GM12875 (cell line): ENCODE data around the gene TRA2B.

Experiments
- H3K4me3 ChIP-seq: one replicate; pipeline ENCODE4 v1.5.1; 2011; ENCODE audit warnings: low read depth, low read length, control low read depth
- CTCF ChIP-seq: IDR thresholded peaks from 2 replicates; pipeline ENCODE4 v1.5.1; 2011; ENCODE audit warnings: low read depth, mild to moderate bottlenecking, control low read depth, inconsistent platforms, low read length, moderate library complexity, borderline replicate concordance; ENCODE audit not compliant: insufficient read depth

Gene TRA2B

GRCh38 chr3:185940951-185941350 is 3.1 kb upstream of the TRA2B start:
- TF ChIP-seq CTCF, result no peak
- no peak overlapping the region for H3K4me3 ChIP-seq

DNA sequence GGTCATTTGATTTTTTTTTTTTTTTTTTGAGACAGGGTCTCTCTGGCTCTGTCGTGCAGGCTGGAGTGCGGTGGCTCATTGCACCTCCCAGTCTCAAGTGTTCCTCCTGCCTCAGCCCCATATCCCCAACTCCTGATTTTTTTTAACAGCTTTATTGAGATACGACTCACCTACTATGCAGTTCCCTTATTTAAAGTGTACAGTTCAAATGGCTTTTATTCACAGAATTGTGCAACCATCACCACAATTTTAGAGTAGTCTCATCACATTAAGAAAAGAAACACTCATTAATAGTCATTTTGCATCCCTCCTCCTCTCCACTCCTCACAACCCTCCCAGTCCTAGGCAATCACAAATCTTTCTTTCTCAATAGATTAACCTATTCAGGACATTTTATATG is 1.9 kb upstream of the TRA2B start:
- TF ChIP-seq CTCF, result no peak
- no peak overlapping the region for H3K4me3 ChIP-seq

DNA sequence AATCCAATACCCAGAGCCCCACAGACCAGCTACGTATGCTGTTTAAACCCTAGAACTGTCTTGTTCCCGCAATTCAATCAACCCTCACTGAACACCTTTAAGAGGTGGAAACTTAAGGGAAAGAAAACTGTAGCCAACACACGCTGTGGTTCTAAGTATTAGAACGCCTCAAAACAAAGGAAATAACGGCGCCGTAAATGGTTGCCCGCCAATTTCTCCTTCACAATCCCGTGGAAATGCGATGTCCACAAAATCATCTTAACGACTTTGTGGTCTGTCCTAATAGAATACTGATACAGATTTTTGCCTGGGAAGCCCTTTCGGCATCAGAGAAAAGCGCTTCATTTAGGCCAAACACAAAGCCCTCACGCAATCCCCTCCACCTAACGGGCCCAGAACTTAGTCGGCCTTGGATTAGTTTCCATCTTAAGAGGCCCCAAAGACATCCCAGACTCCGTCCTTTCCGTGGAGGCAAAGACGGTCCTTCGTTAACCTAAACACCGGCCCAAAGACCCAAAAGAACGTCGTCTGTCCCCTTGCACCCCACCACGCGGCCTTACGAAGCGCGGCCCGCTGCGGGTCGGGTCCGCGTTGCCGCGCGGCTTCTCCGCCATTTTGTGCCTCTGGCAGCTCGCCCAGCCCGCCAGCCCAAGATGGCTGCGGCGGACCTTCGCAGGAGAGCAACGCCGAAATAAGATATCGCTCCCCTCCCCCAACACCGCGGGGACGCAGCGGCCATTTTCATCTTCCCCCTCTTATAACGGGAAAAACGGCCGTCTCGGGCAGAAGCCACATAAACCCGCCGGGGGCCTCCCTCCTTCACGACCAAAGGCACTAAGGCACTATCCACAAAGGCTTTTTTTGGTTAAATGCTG is 763 bp downstream of the TRA2B start:
- H3K4me3 ChIP-seq, result peak overlapping the region; percentile 93
- no peak for TF ChIP-seq CTCF

DNA sequence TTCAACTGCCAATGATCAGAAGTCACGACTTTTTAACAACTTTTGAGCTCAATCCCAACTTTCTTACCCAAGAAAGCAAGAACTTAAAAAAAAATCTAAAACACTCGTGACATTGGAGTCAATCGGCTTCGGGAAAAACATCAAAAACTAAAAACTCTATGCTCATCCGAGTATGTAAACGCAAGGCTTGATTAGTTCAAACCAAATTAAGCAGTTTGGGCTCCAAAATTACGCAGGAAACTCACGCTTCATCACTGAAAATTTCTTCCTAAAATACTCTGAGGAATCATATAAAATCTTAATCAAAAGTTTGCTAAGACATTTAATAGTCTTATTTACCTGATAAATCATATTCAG is 1.6 kb downstream of the TRA2B start:
- TF ChIP-seq CTCF, result no peak
- peak overlapping the region; percentile 93 for H3K4me3 ChIP-seq

DNA sequence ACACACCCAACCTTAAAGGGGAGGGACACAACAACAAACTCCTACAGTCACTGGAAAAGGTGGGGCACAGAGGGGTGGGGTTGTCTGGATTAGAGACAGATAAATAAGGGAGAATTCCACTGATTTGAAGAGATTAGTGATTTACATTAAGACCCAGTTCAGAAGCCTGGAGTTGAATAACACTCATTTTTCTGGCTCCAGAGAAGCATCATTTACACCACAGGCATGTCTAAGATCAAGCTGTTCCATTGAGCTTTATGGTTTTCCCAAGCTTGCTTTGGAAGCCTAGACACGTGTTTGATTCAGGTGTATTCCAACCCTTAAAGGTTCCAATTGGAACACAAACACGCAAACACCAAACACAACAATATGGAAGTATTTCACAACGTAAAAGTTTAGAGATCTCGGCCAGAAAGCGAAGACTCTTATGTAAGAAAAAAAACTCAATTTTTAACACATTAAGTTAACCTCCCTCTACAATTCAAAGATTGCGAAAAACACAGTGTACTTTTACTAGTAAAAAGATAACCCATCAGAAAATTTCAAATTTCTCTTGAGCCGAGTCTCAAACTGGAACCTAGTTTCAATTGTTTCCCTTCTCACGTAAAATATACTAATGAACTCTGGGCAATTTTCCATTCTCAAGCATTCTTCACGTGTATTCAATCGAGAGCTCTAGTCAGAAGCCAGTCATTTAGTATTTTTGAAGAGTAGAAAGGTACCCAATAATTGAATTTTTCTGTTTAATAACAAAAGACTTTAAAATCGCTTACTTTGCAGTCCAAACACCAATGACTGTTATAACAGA is 2.1 kb downstream of the TRA2B start:
- H3K4me3 ChIP-seq, result peak overlapping the region; percentile 93
- no peak for TF ChIP-seq CTCF

GRCh38 chr3:185934767-185935464 is 2.9 kb downstream of the TRA2B start:
- H3K4me3 ChIP-seq, result peak overlapping the region; percentile 93
- no peak for TF ChIP-seq CTCF
